HEK293 (cell line): ENCODE results near the gene KCTD14.

Source experiments
- CTCF ChIA-PET: fragments of 350-600 bp; formaldehyde crosslinking; extraction: SDS; loops from one replicate; lab custom pipeline; 2021; ENCODE audit warnings: antibody characterized with exemption; lab: Yijun Ruan, JAX
- POLR2A ChIA-PET: fragments of 300-600 bp; formaldehyde crosslinking; extraction: SDS; loops from one replicate; lab custom pipeline; 2020; ENCODE audit warnings: antibody characterized with exemption, inconsistent platforms; lab: Yijun Ruan, JAX
- H3K27ac ChIP-seq: fragments of 200-500 bp; sonication (Bioruptor generic); 2 replicates; pipeline ENCODE4 v1.5.1; 2014; ENCODE audit warnings: low read depth, low read length, control low read depth, inconsistent platforms; ENCODE audit errors: extremely low read depth
- H3K36me3 ChIP-seq, 2 experiments: fragments of 200-500 bp in 1 of 2; sonication (Bioruptor generic) in 1 of 2; 1 replicate in 1 of 2; 2 replicates in 1 of 2; pipeline ENCODE4 v1.5.1; 2014 to 2017; ENCODE audit warnings: inconsistent platforms in 2 of 2, low read length in 2 of 2; ENCODE audit not compliant: control insufficient read depth in 2 of 2, insufficient read depth in 1 of 2
- H3K4me1 ChIP-seq: fragments of 200-500 bp; sonication (Bioruptor generic); 2 replicates; pipeline ENCODE4 v1.5.1; 2014; ENCODE audit warnings: mild to moderate bottlenecking, low read length, inconsistent platforms; ENCODE audit not compliant: control insufficient read depth, insufficient read depth
- H3K4me3 ChIP-seq: 2 replicates; pipeline ENCODE4 v1.5.1; 2011; ENCODE audit warnings: low read depth, mild to moderate bottlenecking, control low read depth, low read length, moderate library complexity
- H3K9me3 ChIP-seq: fragments of 200-500 bp; sonication (Bioruptor generic); 2 replicates; pipeline ENCODE4 v1.5.1; 2014; ENCODE audit warnings: low read depth, low read length, inconsistent platforms; ENCODE audit not compliant: control insufficient read depth, insufficient read depth
- FEZF1 ChIP-seq: fragments of 450-650 bp; formaldehyde crosslinking; IDR thresholded peaks from 2 replicates; pipeline ENCODE4 v1.5.1; 2016; ENCODE audit warnings: missing biosample characterization, missing genetic modification characterization
- KLF8 ChIP-seq: fragments of 450-650 bp; formaldehyde crosslinking; IDR thresholded peaks from 2 replicates; pipeline ENCODE4 v1.5.1; 2016; ENCODE audit warnings: missing biosample characterization, missing genetic modification characterization
- KLF9 ChIP-seq: fragments of 450-650 bp; formaldehyde crosslinking; IDR thresholded peaks from 2 replicates; pipeline ENCODE4 v1.5.1; 2016; ENCODE audit warnings: missing biosample characterization, missing genetic modification characterization, low read depth
- PRDM1 ChIP-seq: fragments of 450-650 bp; formaldehyde crosslinking; IDR thresholded peaks from 2 replicates; pipeline ENCODE4; 2016; ENCODE audit warnings: missing biosample characterization, missing genetic modification characterization
- YY2 ChIP-seq: fragments of 450-650 bp; formaldehyde crosslinking; IDR thresholded peaks from 2 replicates; pipeline ENCODE4 v1.5.1; 2016; ENCODE audit warnings: missing biosample characterization, missing genetic modification characterization
- ZNF140 ChIP-seq: fragments of 450-650 bp; formaldehyde crosslinking; IDR thresholded peaks from 2 replicates; pipeline ENCODE4 v1.5.1; 2016; ENCODE audit warnings: missing biosample characterization, missing genetic modification characterization
- ZNF16 ChIP-seq: fragments of 450-650 bp; formaldehyde crosslinking; IDR thresholded peaks from 2 replicates; pipeline ENCODE4 v1.5.1; 2016; ENCODE audit warnings: low read depth, missing biosample characterization, missing genetic modification characterization
- ZNF169 ChIP-seq: fragments of 450-650 bp; formaldehyde crosslinking; IDR thresholded peaks from 2 replicates; pipeline ENCODE4 v1.5.1; 2016; ENCODE audit warnings: missing biosample characterization, missing genetic modification characterization
- ZNF239 ChIP-seq: fragments of 450-650 bp; formaldehyde crosslinking; IDR thresholded peaks from 2 replicates; pipeline ENCODE4 v1.5.1; 2016; ENCODE audit warnings: missing biosample characterization, missing genetic modification characterization
- ZNF292 ChIP-seq: fragments of 450-650 bp; formaldehyde crosslinking; IDR thresholded peaks from 2 replicates; pipeline ENCODE4 v1.5.1; 2016; ENCODE audit warnings: low read depth, missing biosample characterization, missing genetic modification characterization, borderline replicate concordance
- ZNF37A ChIP-seq: fragments of 450-650 bp; IDR thresholded peaks from 2 replicates; pipeline ENCODE4 v1.5.1; 2018; ENCODE audit warnings: missing biosample characterization, missing genetic modification characterization
- ZNF404 ChIP-seq: fragments of 450-650 bp; formaldehyde crosslinking; IDR thresholded peaks from 2 replicates; pipeline ENCODE4 v1.5.1; 2017; ENCODE audit warnings: missing biosample characterization, missing genetic modification characterization
- ZNF416 ChIP-seq: fragments of 450-650 bp; formaldehyde crosslinking; IDR thresholded peaks from 2 replicates; pipeline ENCODE4 v1.5.1; 2016; ENCODE audit warnings: missing biosample characterization, missing genetic modification characterization
- ZNF549 ChIP-seq: fragments of 450-650 bp; IDR thresholded peaks from 2 replicates; pipeline ENCODE4 v1.5.1; 2018; ENCODE audit warnings: missing biosample characterization, missing genetic modification characterization, mild to moderate bottlenecking, inconsistent platforms, moderate library complexity
- ZNF623 ChIP-seq: fragments of 450-650 bp; formaldehyde crosslinking; IDR thresholded peaks from 2 replicates; pipeline ENCODE4 v1.5.1; 2016; ENCODE audit warnings: missing biosample characterization, missing genetic modification characterization
- ZNF837 ChIP-seq: fragments of 450-650 bp; formaldehyde crosslinking; IDR thresholded peaks from 2 replicates; pipeline ENCODE4 v1.5.1; 2016; ENCODE audit warnings: missing biosample characterization, missing genetic modification characterization
- TF ChIP-seq, protein P1 (sequence below): IDR thresholded peaks from 2 replicates; pipeline ENCODE4 v1.6.1; 2011; ENCODE audit warnings: mild to moderate bottlenecking, low read depth, low read length, borderline replicate concordance
- TF ChIP-seq, protein P2 (sequence below): fragments of 450-650 bp; formaldehyde crosslinking; conservative IDR thresholded peaks from 2 replicates; pipeline ENCODE4 v1.5.1; 2016; ENCODE audit warnings: low read depth, missing biosample characterization, missing genetic modification characterization
- TF ChIP-seq, protein P3 (sequence below): fragments of 450-650 bp; formaldehyde crosslinking; IDR thresholded peaks from 2 replicates; pipeline ENCODE4 v1.5.1; 2016; ENCODE audit warnings: missing biosample characterization, missing genetic modification characterization, low read depth
- TF ChIP-seq, protein P4 (sequence below): fragments of 450-650 bp; formaldehyde crosslinking; IDR thresholded peaks from 2 replicates; pipeline ENCODE4 v1.5.1; 2016; ENCODE audit warnings: missing biosample characterization, missing genetic modification characterization

The KCTD14 gene

DNA sequence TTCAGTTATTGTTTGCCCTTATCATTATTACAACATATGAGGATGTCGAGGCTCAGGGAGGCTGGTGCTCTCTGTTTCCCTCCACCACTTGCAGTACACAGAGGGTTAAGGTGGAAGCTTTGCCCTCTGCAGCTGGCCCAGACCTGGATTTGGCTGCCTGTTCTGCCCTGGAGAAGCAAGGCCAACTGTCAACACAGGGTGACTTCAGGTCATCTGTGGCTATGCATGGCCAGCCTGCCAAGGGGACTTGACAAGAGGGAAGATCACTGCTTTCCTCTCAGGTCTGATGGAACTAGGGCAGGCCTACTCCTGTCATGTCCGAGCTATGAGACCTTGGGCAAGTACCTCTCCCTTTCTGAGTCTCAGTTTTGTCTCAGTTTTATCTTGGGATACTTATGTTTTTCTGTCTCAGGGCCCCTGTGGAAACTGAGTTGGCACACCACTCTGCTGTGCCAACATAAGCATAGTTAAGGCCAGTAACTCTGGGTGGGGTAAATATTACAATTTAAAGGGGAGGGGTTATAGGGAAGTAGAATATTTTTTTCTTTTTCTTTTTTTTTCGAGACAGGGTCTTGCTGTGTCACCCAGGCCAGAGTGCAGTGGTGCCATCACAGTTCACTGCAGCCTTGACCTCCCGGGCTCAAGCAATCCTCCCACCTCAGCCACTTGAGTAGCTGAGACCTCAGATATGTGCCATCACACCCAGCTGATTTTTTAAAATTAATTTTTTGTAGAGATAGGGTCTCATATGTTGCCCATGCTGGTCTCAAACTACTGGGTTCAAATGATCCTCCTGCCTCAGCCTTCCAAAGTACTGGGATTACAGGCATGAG, 38.2 kb upstream of the KCTD14 start:
- Histone ChIP-seq H3K36me3 (no peaks in the 10 kb centered on the region), H3K4me3 (no peak overlapping the region), H3K27ac (no peak overlapping the region), H3K4me1 (no peaks in the 10 kb centered on the region), H3K9me3 (no peaks in the 10 kb centered on the region)
- no peak for TF ChIP-seq PRDM1
- TF ChIP-seq FEZF1 (tag by site-specific recombination), result no peak
- TF ChIP-seq, protein P1, sequence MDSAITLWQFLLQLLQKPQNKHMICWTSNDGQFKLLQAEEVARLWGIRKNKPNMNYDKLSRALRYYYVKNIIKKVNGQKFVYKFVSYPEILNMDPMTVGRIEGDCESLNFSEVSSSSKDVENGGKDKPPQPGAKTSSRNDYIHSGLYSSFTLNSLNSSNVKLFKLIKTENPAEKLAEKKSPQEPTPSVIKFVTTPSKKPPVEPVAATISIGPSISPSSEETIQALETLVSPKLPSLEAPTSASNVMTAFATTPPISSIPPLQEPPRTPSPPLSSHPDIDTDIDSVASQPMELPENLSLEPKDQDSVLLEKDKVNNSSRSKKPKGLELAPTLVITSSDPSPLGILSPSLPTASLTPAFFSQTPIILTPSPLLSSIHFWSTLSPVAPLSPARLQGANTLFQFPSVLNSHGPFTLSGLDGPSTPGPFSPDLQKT, result no peak
- no peak for TF ChIP-seq ZNF549 (tag by site-specific recombination)
- TF ChIP-seq ZNF37A (tag by site-specific recombination), result no peak
- TF ChIP-seq YY2 (tag by site-specific recombination), result no peak
- no peak for TF ChIP-seq ZNF239 (tag by site-specific recombination)
- TF ChIP-seq ZNF416 (tag by site-specific recombination), result no peak
- TF ChIP-seq ZNF169, result no peak
- no peak for TF ChIP-seq KLF8
- no peak for TF ChIP-seq KLF9
- TF ChIP-seq ZNF140, result no peak
- no peak for TF ChIP-seq ZNF16 (tag by site-specific recombination)
- TF ChIP-seq ZNF623 (tag by site-specific recombination), result no peak
- TF ChIP-seq, protein P2, sequence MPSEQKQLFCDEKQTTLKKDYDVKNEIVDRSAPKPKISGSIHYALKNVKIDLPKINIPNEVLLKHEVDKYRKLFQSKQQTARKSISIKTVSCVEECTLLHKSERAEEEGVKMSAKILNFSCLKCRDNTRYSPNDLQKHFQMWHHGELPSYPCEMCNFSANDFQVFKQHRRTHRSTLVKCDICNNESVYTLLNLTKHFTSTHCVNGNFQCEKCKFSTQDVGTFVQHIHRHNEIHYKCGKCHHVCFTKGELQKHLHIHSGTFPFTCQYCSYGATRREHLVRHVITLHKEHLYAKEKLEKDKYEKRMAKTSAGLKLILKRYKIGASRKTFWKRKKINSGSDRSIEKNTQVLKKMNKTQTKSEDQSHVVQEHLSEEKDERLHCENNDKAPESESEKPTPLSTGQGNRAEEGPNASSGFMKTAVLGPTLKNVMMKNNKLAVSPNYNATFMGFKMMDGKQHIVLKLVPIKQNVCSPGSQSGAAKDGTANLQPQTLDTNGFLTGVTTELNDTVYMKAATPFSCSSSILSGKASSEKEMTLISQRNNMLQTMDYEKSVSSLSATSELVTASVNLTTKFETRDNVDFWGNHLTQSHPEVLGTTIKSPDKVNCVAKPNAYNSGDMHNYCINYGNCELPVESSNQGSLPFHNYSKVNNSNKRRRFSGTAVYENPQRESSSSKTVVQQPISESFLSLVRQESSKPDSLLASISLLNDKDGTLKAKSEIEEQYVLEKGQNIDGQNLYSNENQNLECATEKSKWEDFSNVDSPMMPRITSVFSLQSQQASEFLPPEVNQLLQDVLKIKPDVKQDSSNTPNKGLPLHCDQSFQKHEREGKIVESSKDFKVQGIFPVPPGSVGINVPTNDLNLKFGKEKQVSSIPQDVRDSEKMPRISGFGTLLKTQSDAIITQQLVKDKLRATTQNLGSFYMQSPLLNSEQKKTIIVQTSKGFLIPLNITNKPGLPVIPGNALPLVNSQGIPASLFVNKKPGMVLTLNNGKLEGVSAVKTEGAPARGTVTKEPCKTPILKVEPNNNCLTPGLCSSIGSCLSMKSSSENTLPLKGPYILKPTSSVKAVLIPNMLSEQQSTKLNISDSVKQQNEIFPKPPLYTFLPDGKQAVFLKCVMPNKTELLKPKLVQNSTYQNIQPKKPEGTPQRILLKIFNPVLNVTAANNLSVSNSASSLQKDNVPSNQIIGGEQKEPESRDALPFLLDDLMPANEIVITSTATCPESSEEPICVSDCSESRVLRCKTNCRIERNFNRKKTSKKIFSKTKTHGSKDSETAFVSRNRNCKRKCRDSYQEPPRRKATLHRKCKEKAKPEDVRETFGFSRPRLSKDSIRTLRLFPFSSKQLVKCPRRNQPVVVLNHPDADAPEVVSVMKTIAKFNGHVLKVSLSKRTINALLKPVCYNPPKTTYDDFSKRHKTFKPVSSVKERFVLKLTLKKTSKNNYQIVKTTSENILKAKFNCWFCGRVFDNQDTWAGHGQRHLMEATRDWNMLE (tag by site-specific recombination), result no peak
- TF ChIP-seq, protein P3, sequence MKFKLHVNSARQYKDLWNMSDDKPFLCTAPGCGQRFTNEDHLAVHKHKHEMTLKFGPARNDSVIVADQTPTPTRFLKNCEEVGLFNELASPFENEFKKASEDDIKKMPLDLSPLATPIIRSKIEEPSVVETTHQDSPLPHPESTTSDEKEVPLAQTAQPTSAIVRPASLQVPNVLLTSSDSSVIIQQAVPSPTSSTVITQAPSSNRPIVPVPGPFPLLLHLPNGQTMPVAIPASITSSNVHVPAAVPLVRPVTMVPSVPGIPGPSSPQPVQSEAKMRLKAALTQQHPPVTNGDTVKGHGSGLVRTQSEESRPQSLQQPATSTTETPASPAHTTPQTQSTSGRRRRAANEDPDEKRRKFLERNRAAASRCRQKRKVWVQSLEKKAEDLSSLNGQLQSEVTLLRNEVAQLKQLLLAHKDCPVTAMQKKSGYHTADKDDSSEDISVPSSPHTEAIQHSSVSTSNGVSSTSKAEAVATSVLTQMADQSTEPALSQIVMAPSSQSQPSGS (tag by site-specific recombination), result no peak
- TF ChIP-seq ZNF292 (tag by site-specific recombination), result no peak
- TF ChIP-seq, protein P4, sequence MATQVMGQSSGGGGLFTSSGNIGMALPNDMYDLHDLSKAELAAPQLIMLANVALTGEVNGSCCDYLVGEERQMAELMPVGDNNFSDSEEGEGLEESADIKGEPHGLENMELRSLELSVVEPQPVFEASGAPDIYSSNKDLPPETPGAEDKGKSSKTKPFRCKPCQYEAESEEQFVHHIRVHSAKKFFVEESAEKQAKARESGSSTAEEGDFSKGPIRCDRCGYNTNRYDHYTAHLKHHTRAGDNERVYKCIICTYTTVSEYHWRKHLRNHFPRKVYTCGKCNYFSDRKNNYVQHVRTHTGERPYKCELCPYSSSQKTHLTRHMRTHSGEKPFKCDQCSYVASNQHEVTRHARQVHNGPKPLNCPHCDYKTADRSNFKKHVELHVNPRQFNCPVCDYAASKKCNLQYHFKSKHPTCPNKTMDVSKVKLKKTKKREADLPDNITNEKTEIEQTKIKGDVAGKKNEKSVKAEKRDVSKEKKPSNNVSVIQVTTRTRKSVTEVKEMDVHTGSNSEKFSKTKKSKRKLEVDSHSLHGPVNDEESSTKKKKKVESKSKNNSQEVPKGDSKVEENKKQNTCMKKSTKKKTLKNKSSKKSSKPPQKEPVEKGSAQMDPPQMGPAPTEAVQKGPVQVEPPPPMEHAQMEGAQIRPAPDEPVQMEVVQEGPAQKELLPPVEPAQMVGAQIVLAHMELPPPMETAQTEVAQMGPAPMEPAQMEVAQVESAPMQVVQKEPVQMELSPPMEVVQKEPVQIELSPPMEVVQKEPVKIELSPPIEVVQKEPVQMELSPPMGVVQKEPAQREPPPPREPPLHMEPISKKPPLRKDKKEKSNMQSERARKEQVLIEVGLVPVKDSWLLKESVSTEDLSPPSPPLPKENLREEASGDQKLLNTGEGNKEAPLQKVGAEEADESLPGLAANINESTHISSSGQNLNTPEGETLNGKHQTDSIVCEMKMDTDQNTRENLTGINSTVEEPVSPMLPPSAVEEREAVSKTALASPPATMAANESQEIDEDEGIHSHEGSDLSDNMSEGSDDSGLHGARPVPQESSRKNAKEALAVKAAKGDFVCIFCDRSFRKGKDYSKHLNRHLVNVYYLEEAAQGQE (tag by site-specific recombination), result no peak
- TF ChIP-seq ZNF404 (tag by site-specific recombination), result no peak
- no peak for TF ChIP-seq ZNF837 (tag by site-specific recombination)
- ChIA-PET POLR2A (interaction anchor here (0.6 kb wide), 1 partner anchor 163 kb away, joined by 4 read pairs; no protein-coding TSS in a partner anchor), CTCF (interaction anchor here (0.9 kb wide), 1 partner anchor 9 kb away, joined by 4 read pairs; no protein-coding TSS in a partner anchor)
